DMS 273 treated with DMSO at 0.1 percent for 48 hours (cell line): ENCODE data around the gene CATSPERZ.
A peak's percentile ranks its signal among the peaks of the same experiment; 100 is the strongest.

Experiments used
- DNase-seq: peaks from one replicate; lab custom pipeline; 2025; lab: John Stamatoyannopoulos, UW

CATSPERZ gene

DNA sequence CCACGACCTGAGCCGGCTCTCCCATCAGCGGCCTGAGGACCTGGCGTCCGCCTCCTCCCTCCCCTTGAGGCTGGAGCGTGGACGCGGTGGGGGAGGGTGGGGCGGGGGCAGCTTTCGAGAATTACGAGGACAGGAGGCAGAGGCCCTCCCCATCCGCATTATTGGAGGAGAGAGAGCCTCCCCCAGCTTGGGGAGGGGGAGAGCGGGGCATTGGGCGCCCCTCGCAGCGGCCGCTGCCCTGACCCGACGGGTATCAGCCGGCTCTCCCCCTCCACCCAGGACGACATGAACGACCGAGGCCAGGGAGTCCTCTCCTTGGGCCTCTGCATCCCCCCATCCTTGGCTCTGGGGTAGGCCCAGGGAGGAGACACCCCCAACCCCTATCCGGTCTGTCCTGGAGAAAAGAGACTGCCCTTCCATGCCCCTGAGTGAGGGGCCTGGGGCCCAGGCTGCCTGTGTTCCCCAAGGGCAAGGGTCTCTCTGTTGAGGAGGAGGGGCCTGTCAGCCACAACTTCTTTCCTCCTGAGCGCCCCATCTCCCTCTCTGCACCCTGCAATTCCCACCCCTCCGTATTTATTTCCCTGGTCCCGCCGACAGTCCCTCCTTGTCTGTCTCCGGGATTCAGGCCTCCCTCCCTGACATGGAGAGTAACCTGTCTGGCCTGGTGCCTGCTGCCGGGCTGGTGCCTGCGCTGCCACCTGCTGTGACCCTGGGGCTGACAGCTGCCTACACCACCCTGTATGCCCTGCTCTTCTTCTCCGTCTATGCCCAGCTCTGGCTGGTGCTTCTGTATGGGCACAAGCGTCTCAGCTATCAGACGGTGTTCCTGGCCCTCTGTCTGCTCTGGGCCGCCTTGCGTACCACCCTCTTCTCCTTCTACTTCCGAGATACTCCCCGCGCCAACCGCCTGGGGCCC is 14.0 kb upstream of the CATSPERZ start:
- peak; percentile 23 for DNase-seq

DNA sequence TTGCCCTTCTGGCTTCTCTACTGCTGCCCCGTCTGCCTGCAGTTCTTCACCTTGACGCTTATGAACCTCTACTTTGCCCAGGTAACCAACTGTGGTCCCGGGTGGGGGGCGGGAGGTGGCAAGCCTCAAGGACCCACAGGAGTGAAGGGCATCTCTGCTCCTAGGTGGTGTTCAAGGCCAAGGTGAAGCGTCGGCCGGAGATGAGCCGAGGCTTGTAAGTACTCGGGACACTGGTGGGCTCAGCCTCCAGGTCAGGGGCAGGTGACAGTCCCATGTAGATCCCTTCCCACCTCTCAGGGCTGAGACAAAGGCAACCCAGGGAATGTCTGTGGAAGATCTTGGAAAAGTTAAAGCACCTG is 13.4 kb upstream of the CATSPERZ start:
- no peak for DNase-seq

DNA sequence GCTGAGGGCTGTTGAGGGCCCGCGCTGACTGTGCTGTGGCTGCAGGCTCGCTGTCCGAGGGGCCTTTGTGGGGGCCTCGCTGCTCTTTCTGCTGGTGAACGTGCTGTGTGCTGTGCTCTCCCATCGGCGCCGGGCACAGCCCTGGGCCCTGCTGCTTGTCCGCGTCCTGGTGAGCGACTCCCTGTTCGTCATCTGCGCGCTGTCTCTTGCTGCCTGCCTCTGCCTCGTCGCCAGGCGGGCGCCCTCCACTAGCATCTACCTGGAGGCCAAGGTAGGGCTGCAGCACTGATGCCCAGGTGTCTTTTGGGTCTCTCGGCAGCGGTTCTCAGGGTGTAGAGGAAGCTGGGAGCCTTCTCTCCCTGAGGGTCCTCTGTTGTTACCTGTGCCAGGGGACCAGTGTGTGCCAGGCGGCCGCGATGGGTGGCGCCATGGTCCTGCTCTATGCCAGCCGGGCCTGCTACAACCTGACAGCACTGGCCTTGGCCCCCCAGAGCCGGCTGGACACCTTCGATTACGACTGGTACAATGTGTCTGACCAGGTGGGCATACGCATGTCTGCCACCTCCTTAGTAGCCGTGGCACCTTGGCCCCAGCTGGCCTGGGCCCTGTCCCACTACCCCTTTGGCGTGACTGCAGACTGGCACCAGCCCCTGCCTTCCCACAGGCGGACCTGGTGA is 12.3 kb upstream of the CATSPERZ start:
- DNase-seq, result no peak

DNA sequence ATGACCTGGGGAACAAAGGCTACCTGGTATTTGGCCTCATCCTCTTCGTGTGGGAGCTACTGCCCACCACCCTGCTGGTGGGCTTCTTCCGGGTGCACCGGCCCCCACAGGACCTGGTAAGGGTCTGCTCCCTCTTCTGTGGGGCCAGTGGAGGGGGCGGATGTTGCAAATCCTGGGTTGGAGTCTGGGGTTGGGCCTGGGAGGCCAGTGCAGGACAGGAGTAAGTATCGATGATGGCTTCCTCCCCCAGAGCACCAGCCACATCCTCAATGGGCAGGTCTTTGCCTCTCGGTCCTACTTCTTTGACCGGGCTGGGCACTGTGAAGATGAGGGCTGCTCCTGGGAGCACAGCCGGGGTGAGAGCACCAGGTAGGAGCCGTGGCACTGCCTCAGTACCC is 11.8 kb upstream of the CATSPERZ start:
- no peak for DNase-seq

DNA sequence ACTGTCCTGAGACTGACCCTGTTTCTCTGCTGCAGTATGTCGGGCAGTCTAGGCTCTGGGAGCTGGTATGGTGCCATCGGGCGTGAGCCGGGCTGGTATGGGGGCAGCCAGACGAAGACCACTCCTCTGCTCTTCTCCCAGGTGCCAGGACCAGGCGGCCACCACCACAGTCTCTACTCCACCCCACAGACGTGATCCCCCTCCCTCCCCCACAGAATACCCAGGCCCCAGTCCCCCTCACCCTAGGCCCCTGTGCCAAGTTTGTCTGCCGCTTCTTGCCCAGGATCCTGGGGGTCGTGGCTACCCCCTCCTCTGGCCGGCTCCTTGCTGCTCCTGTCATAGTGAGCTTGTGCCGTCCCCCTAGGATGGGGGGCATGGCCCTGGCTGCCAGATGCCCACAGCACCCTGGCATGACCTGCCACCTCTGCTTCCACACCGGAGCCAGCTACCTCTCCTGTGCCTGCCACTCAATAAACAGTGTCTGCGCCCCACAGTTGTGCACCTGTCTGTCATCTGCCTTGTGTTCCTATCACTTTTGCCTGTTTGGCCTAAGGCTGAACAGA is 11.1 kb upstream of the CATSPERZ start:
- no peak for DNase-seq

DNA sequence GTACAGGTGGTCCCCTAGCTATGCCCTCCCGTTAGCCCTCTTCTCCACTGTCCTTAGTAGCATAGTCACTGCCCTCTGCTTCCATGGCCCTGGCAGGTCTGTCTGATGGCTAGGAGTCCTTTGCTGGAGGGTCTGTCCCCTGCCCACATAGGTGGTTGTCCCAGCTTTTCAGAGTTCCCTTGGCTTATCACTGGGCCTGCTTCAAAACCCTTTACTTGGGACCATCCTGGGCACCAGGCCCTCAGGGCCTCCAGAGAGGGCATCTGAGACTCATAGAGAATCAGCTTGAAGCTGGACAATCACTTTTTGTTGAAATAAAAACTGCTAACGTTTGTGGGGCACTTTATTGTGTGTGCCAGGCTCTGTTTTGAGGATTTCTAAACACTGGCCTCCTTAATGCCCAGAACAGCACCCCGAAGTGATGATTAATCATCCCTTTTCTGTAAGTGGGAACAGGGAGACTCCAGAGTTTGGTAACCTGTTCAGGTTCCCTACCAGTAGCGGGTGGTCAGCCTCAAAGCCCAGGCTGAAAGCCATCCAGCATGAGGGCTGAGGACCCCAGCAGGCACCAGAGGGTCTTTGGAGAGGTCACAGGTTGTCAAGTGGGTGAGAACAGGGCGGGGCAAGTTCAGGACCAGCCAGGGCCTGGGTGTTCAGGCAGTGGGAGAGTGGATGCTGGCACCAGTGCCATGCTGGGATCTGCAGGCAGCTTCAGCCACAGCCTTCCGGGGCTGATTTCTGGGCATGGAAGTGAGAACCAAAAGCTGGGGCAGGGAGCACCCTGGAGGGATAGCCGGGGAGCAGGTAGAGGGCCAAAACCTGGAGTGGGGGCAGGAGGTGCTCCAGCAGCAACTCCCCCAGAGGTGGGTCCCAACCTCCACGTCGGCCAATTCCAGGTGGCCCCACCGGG is 9.6 kb upstream of the CATSPERZ start:
- DNase-seq, result no peak

DNA sequence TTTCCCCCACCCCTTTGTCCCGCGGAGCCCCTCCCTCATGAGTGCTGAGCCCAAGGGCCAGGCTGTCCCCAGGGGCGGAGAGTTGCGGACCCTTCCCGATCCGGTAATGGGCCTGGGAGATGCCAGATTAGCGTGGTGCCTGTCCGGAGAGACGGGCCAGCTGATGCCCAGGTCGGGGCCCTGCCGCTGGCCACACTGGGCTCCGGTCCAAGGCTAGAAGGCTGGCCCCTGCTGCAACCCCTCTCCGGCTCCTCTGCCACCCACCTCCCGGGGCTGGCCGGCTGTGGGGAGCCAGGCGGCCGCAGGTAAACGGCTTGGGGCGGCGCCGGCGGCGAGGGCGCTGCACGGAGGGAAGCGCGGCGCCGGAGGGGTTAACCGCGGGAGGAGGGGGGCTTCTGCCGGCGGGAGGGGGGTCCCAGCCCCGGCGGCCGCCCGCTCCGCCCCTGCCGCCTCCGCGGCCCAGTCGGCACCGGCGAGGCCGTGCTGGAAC is 8.9 kb upstream of the CATSPERZ start, which contains the start of gene KCNK4:
Gene KCNK4 (plus strand): TSS at position 41 of the 490 bp plus-strand sequence. CDS start 1,717 bp downstream, outside the sequence.
- no peak for DNase-seq

DNA sequence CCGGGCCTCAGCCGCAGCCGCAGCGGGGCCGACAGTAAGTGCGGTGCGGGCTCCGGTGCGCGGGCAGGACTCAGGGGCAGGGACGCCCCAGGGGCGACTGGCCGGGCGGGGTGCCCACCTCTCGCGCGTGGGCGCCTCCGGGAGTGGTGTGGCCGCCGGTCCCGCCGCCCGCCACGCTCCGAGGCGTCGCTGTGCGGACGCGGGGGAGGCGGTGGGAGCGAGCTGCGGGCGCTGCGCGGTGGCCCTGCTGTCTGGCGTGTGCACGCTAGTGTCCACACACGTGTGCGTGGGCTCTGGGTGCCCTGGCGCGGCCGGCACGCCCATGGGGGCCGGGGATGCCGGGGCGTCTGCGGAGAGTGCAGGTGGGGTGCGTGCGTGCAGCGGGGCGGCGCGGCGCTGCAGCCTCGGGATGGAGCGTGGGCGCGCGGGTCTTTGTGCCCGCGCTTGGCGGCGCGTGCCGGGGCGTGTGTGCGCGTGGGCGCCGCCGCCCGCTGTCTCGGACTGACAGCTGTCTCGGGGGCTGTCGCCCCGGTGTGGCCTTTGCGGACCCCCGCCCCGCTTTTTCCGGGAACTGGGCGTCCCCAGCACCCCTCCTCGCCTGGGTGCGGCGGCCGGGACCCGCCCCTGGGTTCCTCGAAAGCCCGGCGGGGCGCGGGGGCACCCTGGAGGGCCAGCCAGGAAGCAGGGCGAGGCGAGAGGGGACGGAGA is 8.3 kb upstream of the CATSPERZ start:
- DNase-seq, result no peak

DNA sequence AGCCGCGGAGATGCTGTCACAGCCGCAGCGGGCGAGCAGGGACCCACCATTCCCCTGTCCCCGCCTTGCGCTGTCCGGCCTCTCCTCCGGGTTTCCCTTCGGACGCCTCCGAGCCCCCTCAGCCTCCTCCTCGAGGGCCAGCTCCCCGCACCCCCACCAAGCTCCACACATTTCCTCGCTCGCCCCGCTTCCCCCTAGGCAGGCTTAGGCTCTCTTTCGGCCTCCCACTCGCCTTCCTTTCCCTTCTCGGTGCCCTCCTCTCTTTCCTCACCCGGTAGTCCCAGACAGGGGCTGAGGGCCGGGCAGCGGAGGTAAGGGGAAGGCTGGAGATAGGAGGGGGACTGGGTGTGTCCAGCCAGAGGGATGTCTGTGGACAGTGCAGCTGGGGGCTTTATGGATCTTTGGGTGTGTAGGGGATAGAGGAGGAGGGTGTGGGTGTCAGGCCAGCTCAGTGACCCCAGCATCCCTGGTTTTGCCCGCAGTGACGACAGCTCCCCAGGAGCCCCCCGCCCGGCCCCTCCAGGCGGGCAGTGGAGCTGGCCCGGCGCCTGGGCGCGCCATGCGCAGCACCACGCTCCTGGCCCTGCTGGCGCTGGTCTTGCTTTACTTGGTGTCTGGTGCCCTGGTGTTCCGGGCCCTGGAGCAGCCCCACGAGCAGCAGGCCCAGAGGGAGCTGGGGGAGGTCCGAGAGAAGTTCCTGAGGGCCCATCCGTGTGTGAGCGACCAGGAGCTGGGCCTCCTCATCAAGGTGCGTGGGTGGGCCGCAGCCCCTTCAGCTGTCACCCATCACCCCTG is 7.5 kb upstream of the CATSPERZ start:
- DNase-seq, result no peak

DNA sequence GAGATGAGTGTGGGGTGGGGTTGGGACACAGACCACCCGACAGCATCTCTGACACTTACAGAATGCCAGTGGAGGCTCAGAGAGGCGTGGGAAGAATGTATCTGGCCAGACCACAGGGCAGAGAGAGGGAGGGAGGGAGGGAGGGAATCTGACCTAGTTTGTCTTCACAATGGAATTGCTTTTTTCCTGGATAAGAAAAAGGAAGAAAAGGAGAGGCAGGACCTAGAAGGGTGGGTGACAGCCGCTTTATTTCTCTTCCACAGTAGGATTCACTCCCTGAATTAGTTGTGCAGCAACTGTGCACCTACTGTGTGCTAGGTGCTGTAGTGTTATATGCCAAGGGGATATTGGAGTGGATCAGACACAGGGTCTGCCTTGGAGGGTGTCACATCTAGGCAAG is 5.4 kb upstream of the CATSPERZ start:
- no peak for DNase-seq

DNA sequence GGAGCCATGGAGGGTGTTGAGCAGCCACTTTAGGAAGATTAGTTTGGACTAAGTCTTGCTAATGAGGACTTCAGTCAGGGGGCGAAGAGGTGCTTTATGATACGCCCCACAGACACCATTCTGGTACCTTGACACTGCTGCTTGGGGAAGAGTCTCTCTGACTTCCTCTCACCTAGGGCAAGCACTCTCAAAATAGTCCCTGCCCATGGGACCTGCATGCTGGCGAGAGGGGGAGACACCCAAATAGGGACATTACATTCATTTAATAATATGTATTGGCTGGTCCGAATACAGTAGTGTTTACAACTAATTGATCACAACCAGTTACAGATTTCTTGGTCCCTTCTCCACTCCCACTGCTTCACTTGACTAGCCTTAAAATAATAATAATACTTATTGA is 4.4 kb upstream of the CATSPERZ start:
- DNase-seq, result no peak

DNA sequence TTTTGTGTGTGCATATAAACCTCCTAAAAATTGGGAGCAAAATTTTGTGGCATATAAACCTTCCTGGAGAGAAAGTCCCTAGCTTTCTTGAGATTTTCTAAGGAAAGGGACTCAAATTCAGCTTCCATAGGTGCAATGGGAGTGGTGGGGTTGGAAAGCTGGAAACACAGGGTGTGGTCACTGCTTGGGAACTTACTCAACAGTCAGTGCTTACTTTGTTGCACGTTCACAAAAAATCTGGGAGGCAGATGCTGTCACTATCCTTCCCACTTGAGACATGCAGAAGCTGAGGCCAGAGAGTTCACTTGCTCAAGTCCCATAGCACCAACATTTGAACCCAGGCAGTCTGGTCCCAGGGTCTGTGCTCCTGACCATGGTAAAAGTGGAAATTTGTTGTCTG is 3.9 kb upstream of the CATSPERZ start:
- DNase-seq, result no peak

DNA sequence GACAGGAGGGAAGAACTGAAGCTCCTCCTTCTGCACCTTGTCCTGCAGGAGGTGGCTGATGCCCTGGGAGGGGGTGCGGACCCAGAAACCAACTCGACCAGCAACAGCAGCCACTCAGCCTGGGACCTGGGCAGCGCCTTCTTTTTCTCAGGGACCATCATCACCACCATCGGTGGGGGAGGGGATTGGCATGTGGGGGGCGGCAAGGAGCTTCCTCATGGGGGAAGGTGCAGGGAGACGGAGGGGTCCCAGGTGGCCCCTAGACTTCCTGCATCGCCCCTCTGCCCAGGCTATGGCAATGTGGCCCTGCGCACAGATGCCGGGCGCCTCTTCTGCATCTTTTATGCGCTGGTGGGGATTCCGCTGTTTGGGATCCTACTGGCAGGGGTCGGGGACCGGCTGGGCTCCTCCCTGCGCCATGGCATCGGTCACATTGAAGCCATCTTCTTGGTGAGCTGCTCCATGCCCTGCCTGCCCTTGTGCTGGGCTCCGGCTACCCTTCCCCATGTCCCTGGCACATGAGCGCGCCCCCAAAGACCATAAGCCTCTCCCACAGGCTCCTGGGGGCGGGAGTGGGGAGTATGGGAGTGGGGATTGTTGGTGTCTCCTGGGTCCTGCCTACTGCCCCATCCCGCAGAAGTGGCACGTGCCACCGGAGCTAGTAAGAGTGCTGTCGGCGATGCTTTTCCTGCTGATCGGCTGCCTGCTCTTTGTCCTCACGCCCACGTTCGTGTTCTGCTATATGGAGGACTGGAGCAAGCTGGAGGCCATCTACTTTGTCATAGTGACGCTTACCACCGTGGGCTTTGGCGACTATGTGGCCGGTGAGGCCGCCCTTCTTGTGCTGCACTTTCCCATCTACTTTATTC is 3.1 kb upstream of the CATSPERZ start:
- DNase-seq, result no peak

DNA sequence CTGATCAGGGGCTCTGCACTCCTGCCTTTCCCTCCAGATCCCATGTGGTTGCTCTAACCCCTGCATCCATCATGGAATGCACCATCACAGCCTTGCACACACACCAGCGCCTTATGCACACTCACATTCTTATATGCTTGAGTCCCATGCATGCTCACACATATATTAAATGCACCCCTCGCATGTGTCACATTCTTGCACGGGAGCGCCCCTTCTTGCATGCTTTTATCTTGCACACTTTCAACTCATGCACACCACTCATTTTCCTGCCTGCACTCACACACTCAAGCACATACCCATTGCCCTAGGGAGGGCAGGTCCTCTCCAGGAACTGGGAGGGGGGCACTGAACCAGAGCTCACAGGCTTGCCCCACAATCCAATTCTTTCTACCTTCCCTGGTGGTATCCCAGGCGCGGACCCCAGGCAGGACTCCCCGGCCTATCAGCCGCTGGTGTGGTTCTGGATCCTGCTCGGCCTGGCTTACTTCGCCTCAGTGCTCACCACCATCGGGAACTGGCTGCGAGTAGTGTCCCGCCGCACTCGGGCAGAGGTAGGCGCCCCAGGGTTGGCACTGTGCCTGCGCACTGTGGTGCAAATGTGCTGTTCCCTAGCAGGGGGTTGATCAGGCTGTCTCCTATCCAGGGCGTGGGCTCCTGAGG is 2.3 kb upstream of the CATSPERZ start:
- DNase-seq, result no peak

DNA sequence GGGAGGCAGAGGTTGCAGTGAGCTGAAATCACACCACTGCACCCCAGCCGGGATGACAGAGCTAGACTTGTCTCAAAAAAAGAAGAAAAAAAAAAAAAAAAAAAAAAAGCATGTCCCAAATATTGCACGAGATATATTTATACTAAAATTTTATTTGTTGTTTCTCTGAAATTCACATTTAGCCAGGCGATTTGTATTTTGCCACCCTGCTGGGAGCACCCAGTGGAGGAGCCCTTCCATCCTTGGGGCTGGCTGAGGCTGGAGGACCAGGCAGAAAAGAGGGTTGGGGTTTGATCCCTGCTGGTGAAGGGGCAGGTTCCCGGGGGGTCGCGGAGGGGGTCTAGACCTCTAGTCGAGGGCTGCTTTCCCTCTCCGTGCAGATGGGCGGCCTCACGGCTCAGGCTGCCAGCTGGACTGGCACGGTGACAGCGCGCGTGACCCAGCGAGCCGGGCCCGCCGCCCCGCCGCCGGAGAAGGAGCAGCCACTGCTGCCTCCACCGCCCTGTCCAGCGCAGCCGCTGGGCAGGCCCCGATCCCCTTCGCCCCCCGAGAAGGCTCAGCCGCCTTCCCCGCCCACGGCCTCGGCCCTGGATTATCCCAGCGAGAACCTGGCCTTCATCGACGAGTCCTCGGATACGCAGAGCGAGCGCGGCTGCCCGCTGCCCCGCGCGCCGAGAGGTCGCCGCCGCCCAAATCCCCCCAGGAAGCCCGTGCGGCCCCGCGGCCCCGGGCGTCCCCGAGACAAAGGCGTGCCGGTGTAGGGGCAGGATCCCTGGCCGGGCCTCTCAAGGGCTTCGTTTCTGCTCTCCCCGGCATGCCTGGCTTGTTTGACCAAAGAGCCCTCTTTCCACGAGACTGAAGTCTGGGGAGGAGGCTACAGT is 952 bp upstream of the CATSPERZ start:
- no peak for DNase-seq

DNA sequence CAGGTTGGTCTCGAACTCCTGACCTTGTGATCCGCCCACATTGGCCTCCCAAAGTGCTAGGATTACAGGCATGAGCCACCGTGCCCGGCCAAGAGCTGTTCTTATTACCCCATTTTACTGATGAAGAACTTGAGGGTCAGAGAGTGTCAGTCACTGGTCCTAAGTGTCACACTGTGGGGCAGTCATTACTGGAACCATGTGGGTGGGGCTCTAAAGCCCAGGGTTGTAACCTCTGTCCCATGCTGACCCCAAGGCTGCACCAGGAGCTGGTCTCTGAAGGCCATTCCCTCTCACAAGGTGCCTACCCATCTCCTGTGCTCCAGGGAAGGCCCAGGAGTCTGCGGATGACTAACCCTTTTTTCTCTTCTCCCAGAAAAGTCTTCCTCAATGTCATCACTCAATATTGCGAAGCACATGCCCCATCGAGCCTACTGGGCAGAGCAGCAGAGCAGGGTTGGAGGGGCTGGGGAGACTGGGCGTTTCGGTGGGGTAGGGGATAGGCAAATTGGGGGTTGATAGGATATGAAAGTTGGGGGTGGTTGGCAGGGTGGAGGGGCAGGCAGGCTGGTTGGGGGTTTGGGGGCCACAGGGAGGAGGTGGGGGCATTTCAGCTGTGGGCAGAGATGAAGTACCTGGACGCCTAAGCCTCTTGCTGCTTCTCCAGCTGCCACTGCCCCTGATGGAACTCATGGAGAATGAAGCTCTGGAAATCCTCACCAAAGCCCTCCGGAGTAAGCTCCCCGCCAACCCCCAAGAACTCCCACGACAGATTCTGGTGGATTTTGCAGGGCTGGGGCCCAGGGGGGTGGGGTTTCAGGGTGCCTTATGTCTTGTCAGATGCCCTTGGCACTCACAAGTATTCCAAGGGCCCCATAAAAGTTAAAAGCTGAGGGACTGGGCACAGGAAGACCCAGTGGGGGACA is 3.2 kb downstream of the CATSPERZ start:
- no peak for DNase-seq

DNA sequence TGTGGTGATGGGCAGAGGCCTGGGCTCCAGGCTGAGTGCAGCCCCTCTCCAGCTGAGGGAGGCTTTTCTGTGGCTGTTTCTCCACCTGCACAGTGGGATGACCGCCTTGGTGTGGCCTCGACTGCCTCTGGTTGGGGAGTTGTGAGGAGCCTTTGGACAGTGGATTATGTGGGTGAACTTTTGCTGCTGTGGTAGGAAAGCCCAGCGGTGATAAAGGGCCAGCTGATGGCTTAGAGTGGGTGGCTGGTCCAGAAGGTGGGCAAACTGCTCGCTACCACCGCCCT is 3.8 kb downstream of the CATSPERZ start:
- no peak for DNase-seq
